ENCODE data around the gene RPS21. TPM values are rescaled to one million over a fixed set of nuclear protein-coding genes. Genes with fewer than 3 reads are reported as not detected.

Gene RPS21
- total and polyA plus RNA-seq, 9 of the 15 experiments (the other 6 are each of a cell fraction or from before 2014, with no cell fraction given) = 1,380 to 5,647 (median 3,091) TPM

DNA sequence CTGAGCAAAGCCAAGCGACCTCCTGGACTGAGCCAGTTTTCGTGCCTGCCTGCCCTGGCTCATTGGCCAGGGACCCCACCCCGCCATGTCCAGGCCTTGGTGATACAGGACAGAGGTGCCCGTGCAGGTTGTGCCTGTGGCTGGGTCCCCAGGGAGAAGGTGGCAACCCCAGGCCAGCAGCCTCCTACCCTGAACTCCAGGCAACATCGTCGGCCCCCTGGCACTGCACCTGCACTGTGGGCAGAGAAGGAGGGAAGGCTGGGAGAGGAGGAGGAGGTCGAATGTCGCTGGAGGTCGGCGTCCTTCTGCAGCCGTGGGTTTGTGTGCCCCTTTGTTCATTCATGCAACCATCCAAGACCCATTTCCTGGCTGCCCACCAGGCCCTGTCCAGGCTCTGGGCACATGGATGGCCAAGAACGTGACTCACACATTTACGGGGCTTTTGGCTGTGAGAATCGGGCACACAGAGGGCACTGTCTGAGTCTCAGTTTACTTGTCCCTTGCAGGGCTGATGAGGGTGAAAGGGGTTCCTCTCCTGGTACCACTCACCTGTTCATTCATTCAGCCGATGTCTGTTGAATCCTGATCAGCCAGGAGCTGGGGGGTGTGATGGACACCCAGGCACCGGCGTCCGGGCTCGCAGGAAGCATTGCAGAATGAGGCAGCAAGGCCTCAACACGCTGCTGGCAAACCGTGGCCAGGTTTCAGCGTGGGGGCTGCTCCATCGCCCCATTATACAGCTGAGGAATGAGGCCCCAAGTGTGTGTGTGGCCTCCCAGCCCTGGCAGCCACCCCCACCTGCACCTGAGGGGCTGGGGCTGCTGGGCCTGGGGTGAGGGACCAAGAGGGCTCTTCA, 42.8 kb downstream of the RPS21 start (continued):
- TF ChIP-seq, protein P1, sequence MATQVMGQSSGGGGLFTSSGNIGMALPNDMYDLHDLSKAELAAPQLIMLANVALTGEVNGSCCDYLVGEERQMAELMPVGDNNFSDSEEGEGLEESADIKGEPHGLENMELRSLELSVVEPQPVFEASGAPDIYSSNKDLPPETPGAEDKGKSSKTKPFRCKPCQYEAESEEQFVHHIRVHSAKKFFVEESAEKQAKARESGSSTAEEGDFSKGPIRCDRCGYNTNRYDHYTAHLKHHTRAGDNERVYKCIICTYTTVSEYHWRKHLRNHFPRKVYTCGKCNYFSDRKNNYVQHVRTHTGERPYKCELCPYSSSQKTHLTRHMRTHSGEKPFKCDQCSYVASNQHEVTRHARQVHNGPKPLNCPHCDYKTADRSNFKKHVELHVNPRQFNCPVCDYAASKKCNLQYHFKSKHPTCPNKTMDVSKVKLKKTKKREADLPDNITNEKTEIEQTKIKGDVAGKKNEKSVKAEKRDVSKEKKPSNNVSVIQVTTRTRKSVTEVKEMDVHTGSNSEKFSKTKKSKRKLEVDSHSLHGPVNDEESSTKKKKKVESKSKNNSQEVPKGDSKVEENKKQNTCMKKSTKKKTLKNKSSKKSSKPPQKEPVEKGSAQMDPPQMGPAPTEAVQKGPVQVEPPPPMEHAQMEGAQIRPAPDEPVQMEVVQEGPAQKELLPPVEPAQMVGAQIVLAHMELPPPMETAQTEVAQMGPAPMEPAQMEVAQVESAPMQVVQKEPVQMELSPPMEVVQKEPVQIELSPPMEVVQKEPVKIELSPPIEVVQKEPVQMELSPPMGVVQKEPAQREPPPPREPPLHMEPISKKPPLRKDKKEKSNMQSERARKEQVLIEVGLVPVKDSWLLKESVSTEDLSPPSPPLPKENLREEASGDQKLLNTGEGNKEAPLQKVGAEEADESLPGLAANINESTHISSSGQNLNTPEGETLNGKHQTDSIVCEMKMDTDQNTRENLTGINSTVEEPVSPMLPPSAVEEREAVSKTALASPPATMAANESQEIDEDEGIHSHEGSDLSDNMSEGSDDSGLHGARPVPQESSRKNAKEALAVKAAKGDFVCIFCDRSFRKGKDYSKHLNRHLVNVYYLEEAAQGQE (IDR thresholded peaks at IDR 0.05; ENCODE audit: borderline replicate concordance) = no peak
- TF ChIP-seq, protein P1 (CRISPR knock-in tag; IDR thresholded peaks at IDR 0.05; ENCODE audit: low read depth) = no peak
- no peak for TF ChIP-seq SMAD1 (IDR thresholded peaks at IDR 0.05; ENCODE audit: low read depth, low read length, partially characterized antibody)
- no peak for TF ChIP-seq STAG1 (CRISPR knock-in tag; IDR thresholded peaks at IDR 0.05; ENCODE audit: borderline replicate concordance)
- TF ChIP-seq YY1 (IDR thresholded peaks at IDR 0.05; ENCODE audit: borderline replicate concordance in 1 of 3, control insufficient read depth in 1 of 3, extremely low read depth in 1 of 3, insufficient read depth in 3 of 3, insufficient read length in 1 of 3, insufficient replicate concordance in 2 of 3, low read depth in 1 of 3, low read length in 2 of 3) = no peak
